ENCODE data around the gene FBRS.

Gene FBRS

GRCh38 chr16:30645727-30646126, 12.5 kb upstream of the FBRS start:
- no peak for DNase-seq

- no peak for DNase-seq
Observed at GRCh38 chr16:30647274-30647571, 11.0 kb upstream of the FBRS start.

- no peak for DNase-seq
Observed at GRCh38 chr16:30649725-30650368, 8.4 kb upstream of the FBRS start.

- peak; percentile 87 to 88 for DNase-seq
Observed at GRCh38 chr16:30650369-30651123, 7.7 kb upstream of the FBRS start, which contains the start of gene PRR14. PRR14 (plus strand) TSS chr16:30650960; CDS start chr16:30651646, 686 bp downstream.

DNA sequence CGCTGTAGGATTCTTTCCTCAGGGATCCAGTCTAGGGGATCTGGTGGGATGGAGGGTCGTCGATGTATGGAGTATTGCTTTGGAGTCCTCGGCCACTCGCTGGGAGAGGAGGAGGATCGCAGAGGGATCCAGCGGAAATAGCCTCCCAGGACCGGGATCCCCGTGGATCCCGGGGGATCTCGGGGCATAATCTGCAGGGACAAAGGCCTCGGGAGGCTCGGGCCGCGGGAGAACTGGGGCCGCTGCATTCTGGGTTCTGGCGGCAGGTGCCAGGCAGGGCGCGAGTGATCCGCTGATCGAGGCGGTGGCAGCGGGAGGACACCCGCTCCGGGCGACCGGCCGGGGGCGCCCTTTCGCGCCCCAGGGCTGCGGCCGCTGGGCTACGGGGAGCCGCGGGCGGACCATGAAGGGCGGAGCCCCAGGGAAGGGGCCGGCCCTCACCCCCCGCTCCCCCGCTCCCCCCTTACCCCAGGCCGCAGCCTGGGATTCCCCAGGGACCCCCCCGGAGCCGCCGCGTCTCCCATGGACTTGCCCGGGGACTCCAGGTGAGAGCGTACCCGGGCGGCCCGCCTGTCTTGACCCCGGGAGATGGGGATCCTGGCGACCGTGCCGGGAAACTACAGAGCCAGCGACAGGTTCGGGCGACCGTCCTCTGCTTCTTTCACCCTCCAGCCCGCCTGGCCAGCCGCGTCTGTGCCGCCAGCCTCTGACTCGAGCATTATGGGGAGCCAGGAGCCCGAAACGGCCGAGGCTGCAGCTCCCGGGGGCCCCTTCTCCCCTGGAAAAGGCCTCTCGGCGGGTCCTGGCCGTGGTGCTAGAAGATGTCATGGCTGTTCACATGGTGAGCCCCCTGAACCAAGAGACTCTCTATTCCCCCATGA, 6.9 kb upstream of the FBRS start:
- DNase-seq = peak in 1 of 2 experiments; percentile 11

GRCh38 chr16:30652005-30652296, 6.3 kb upstream of the FBRS start:
- no peak for DNase-seq

DNA sequence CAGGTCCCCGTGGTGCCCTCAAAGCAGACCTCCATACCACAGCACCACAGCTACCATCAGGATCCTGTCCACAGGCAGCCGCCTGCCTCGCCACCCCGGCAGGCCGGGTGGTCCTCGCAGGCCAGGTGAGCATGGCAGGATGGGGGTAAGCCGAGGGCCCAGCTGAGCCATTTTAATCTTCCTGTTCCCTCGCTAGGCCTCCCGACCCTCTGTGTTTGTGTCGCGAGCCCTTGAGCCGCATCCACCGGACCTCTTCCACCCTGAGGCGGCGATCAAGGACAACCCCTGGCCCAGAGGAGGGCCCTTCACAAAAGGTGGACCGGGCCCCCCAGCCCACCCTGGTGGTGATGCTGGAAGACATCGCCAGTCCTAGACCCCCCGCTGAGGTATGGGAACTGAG, 5.5 kb upstream of the FBRS start:
- DNase-seq = no peak

- no peak for DNase-seq
Observed at GRCh38 chr16:30654856-30655255, 3.4 kb upstream of the FBRS start.

- DNase-seq = no peak
Observed at GRCh38 chr16:30655815-30656347, 2.4 kb upstream of the FBRS start.

DNA sequence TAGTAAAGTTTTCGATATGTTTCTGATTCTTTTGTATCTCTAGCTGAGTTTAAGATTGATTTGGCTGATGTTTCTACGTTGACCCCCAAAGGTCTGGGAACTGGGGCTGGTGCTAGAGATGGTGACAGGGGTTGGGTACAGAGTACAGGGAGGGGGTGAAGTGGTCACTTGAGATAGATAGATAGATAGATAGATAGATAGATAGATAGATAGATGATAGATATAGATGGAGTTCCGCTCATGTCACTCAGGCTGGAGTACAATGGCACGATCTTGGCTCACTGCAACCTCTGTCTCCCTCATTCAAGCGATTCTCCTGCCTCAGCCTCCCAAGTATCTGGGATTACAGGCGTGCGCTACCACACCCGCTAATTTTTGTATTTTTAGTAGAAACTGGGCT, 1.8 kb upstream of the FBRS start:
- no peak for DNase-seq

DNA sequence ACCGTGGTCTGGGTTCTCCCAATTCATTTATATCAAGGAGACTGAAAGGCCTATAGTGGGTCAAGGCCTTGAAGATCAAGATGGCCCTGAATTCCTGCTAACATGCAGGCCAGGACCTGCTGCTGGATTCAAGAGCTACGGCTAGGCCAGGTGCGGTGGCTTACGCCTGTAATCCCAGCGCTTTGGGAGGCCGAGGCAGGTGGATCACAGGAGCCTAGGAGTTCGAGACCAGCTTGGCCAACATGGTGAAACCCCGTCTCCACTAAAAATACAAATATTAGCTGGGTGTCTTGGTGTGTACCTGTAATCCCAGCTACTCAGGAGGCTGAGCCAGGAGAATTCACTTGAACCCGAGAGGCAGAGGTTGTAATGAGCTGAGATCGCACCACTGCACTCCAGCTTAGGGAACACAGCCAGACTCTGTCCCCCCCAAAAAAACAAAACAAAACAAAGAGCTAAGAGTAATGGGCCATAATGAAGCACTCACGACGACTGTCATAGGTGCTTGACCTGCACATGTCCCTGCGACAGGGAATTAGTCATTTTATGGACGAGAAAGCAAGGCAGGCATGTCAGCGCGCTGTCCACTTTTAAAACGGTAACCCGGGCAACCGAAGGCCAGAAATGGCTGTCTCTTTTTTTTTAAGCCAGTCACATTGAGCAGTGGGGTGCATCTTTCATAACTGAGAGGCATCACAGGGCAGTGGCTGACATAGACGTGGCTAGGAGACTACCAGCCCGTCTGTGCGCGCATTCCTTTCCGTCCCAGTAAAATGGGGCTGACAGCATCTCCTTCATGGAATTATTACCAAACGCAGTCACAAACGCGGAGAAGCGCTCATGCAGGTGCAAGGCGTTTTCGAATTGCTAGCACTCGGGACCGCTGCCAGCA, 1.0 kb upstream of the FBRS start:
- peak in 1 of 2 experiments; percentile 29 for DNase-seq

DNA sequence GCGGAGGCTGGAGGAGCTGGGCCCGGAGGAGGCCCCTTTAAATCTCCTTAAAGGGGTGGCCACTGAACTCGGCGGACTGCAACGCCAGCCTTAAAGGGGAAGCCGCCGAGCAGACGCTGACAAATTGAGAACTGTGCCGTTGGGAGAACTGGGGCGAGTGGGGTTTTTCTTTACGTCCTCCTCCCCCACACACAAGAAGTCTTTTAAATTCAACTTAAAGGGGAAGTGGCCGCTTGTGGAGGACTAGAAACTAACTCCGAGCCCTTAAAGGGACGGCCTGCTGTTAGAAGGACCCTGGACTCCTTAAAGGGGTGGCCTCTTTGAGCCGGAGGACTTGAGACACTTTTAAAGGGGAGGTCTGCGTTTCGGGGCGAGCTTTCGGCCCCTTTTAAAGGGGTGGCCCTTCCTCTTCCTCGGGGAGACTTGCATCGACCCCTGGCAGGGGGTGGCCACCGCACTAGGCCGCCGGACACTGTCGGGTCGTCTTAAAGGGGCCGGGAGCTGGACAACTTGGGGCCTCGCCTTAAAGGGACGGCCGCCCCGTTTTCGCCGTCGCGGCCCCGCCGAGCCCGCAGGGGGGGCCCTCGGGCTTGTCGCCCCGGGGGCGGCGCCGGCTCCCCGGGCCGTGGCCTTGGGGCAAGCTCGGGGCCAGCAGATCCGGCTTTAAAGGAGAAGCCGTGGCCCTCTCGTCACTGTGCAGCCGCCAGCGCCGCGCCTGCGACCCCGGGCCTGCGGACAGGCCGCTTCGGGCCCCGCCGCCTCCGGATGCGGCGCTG, 688 bp downstream of the FBRS start:
- peak; percentile 88 to 89 for DNase-seq

- no peak for DNase-seq
Observed at GRCh38 chr16:30659507-30660423, 1.5 kb downstream of the FBRS start.

DNA sequence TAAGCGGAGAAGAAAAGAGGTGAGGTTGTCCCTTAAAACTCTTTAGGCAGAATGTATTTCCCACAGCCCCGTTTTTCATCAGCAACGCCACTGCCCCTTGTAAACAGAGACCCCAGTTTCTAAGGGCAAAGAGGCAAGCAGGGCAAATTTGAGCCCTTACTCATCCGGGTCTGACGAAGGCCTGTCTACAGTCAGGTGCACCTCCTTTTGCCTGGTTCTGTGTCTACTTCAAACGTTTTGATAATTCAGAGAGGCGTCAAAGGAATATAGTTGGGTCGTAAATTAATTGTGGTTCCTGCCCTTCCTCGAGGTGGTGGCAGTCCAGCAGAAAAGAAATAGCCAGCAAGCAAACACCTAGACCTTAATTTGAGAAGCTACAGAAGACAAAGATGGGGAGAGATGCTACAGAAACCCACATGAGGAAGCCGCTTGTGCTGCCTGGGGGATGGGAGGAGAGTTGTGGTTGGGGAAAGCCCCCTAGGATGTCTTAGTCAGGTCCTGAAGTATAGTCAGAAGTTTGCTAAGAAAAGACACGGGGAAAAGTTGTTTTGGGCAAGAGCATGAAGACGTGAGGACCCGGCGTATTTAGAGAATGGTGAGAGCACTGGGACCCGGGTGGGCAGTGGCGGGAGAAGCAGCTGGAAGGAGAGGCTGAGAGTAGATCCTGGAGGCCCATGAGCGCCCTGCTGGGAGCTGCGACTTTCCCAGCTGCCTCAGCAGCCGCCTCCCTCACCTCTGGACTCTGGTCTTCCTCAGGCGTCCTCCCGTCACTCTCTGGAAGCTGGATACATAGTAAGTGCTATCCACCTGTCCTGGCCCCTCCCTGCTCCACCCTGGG, 2.4 kb downstream of the FBRS start:
- no peak for DNase-seq

GRCh38 chr16:30662449-30662848, 4.2 kb downstream of the FBRS start:
- no peak for DNase-seq

DNA sequence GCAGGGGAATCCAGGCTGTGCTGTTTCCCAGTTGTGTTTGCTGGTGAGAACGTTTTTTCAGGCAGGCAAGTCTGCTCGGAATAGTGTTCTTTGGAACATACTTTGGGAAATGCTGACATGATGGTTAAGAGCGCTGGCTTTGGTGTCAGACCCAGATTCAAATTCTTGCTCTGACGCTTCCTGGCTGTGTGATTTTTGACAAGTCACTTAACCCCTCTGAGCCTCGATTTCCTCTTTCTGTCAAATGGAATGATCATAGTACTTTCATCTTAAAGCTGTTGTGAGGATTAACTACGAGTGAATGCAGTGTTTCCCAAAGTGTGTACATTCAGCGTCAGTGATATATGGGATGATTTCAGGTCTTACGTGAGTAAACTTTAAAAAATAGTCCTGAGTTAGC, 4.8 kb downstream of the FBRS start:
- no peak for DNase-seq

DNA sequence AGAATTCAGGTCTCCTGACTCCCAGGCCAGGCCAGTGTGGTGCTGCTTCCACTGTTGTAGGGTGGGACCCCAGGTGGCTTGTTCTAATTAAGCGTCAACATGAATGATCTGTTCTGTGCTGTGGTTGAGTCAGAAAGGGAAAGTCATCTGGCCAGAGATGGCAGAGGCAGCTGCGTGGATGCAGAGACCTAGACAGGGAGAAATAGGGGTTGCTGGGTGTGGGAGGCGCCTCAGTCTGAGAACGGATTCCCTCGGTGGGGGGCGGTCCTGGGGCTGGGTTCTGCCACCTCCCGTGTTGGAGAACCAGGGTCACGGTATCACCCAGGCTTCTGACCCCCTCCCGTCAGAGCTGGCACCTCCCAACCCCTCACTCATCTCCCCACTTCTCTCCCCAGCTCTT, 5.6 kb downstream of the FBRS start:
- DNase-seq = no peak

GRCh38 chr16:30664616-30665109, 6.4 kb downstream of the FBRS start:
- DNase-seq = no peak

- DNase-seq = no peak
Observed at GRCh38 chr16:30665155-30665829, 7.1 kb downstream of the FBRS start.

All from Kasumi-1 (cell line).